Stomach (tissue), 9 donors: Measurements from ENCODE around the gene SP100. TPM values are rescaled to one million over a fixed set of nuclear protein-coding genes. Genes with fewer than 3 reads are reported as not detected.

Source experiments
- DNase-seq, 2 donors: peaks; one replicate each; pipeline versions ENCODE4 v3.0.0 to v3.0.0-alpha.2; 2013 to 2019
- H3K27ac ChIP-seq, 5 donors: fragments of 200-600 bp in 4 of 5; sonication (generic) in 4 of 5; one replicate each; pipeline ENCODE4 v1.5.1; 2013 to 2019; ENCODE audit warnings: mild to moderate bottlenecking in 1 of 5, moderate library complexity in 1 of 5
- H3K27me3 ChIP-seq, 3 donors: fragments of 200-600 bp; sonication (generic); one replicate each; pipeline ENCODE4 v1.5.1; 2017 to 2019; ENCODE audit warnings: mixed run types in 1 of 3
- H3K36me3 ChIP-seq, 4 donors: fragments of 200-600 bp; sonication (generic); 1 replicate in 3 of 4; 2 replicates in 1 of 4; pipeline ENCODE4 v1.5.1; 2016 to 2019
- H3K4me1 ChIP-seq, 4 donors: fragments of 200-600 bp; sonication (generic); one replicate each; pipeline ENCODE4 v1.5.1; 2016 to 2019
- H3K4me3 ChIP-seq, 4 donors: fragments of 200-600 bp; sonication (generic) in 3 of 4; one replicate each; pipeline ENCODE4 v1.5.1; 2016 to 2019; ENCODE audit warnings: mild to moderate bottlenecking in 1 of 4
- H3K9me3 ChIP-seq, 4 donors: fragments of 200-600 bp; sonication (generic); one replicate each; pipeline ENCODE4 v1.5.1; 2016 to 2019
- EP300 ChIP-seq: sonication (generic); formaldehyde crosslinking; IDR thresholded peaks from one replicate; pipeline ENCODE4 v1.6.1; 2017; ENCODE audit warnings: antibody characterized with exemption
- POLR2A ChIP-seq, 4 donors: fragments of 450-650 bp; IDR thresholded peaks; one replicate each; pipeline ENCODE4 v1.6.1; 2016; ENCODE audit warnings: antibody characterized with exemption in 4 of 4, control low read depth in 2 of 4, mild to moderate bottlenecking in 1 of 4, moderate library complexity in 1 of 4
- POLR2AphosphoS5 ChIP-seq, 3 donors: sonication (generic); formaldehyde crosslinking; IDR thresholded peaks; one replicate each; pipeline ENCODE4 v1.6.1; 2016; ENCODE audit warnings: antibody characterized with exemption in 3 of 3
- WGBS, 5 donors: extraction: QIAGEN DNeasy Blood & Tissue Kit in 3 of 5; methylation state at CpG; one replicate each; pipeline versions ENCODE4 v1.1.5 to v1.1.7; 2013 to 2018; 5-methylcytosine and 5-hydroxymethylcytosine counted together
- intact Hi-C: fragments of 100-400 bp; cut with DNase I; formaldehyde crosslinking; loops from one replicate; pipeline ENCODE4 v1.15.1; 2023; ENCODE audit warnings: low total_unique reads
- polyA plus RNA-seq, 3 donors: library from polyadenylated mRNA; stranded (reverse); fragments of 200-250 nt; gene quantifications; one replicate each; pipeline ENCODE4 v1.2.3, GENCODE V29; 2013
- total RNA-seq, 5 donors: library from RNA; depleted of rRNA; stranded (reverse); fragments of >200 nt; gene quantifications; one replicate each; pipeline versions ENCODE4 v1.1.0 to v1.2.3, GENCODE V29; 2014 to 2016
- TF ChIP-seq, protein P1 (sequence below), 7 experiments: fragments of 450-650 bp in 4 of 7; fragments of 200-600 bp in 3 of 7; sonication (generic) in 3 of 7; IDR thresholded peaks; one replicate each; pipeline ENCODE4 v1.5.1; 2016 to 2019; ENCODE audit warnings: antibody characterized with exemption in 7 of 7, control low read depth in 2 of 7, mild to moderate bottlenecking in 1 of 7
- donor health status: healthy with polysubstance abuse.
- donor health status: Bipolar disorder and iron deficiency.
- donor health status: healthy.

Gene SP100
- total and polyA plus RNA-seq, 8 donors = 11.0 to 168 (median 67.6) TPM

- TF ChIP-seq EP300 (no peak), POLR2AphosphoS5 (IDR thresholded peaks at IDR 0.05) (no peak), POLR2A (IDR thresholded peaks at IDR 0.05) (no peak)
- TF ChIP-seq, protein P1, sequence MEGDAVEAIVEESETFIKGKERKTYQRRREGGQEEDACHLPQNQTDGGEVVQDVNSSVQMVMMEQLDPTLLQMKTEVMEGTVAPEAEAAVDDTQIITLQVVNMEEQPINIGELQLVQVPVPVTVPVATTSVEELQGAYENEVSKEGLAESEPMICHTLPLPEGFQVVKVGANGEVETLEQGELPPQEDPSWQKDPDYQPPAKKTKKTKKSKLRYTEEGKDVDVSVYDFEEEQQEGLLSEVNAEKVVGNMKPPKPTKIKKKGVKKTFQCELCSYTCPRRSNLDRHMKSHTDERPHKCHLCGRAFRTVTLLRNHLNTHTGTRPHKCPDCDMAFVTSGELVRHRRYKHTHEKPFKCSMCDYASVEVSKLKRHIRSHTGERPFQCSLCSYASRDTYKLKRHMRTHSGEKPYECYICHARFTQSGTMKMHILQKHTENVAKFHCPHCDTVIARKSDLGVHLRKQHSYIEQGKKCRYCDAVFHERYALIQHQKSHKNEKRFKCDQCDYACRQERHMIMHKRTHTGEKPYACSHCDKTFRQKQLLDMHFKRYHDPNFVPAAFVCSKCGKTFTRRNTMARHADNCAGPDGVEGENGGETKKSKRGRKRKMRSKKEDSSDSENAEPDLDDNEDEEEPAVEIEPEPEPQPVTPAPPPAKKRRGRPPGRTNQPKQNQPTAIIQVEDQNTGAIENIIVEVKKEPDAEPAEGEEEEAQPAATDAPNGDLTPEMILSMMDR (IDR thresholded peaks at IDR 0.05) = no peak
- Histone ChIP-seq H3K36me3 (peaks cover 0 to 9% (median 2%) of the 10 kb centered on the region in 4 donors), H3K27me3 (no peaks in the 10 kb centered on the region), H3K4me1 (no peaks in the 10 kb centered on the region), H3K27ac (no peak overlapping the region), H3K9me3 (peaks cover 4 to 70% (median 44%) of the 10 kb centered on the region in 4 donors), H3K4me3 (no peak overlapping the region)
- no peak for DNase-seq
- intact Hi-C loops = no loop called here
- 91 to 100% (median 94%) methylated on average over 3 of the region's 3 CpGs for WGBS, 5 donors
Measured at GRCh38 chr2:230525682-230526081, 109.7 kb downstream of the SP100 start.

- H3K27ac ChIP-seq = no peak overlapping the region
- peaks cover 0 to 39% (median 32%) of the 10 kb centered on the region in 4 donors for H3K36me3 ChIP-seq
- WGBS, 5 donors = 74 to 87% (median 83%) methylated on average over 4 of the region's 4 CpGs
- H3K27me3 ChIP-seq = no peaks in the 10 kb centered on the region
- H3K9me3 ChIP-seq = peaks cover 0 to 9% (median 3%) of the 10 kb centered on the region in 4 donors
- intact Hi-C loops = no loop called here
- no peaks in the 10 kb centered on the region for H3K4me1 ChIP-seq
- TF ChIP-seq POLR2AphosphoS5 (IDR thresholded peaks at IDR 0.05) = no peak
- TF ChIP-seq EP300 = no peak
- TF ChIP-seq, protein P1 (IDR thresholded peaks at IDR 0.05) = no peak
- no peak for TF ChIP-seq POLR2A (IDR thresholded peaks at IDR 0.05)
- DNase-seq = no peak
- H3K4me3 ChIP-seq = no peak overlapping the region
Measured at GRCh38 chr2:230537531-230537976, 121.6 kb downstream of the SP100 start.

DNA sequence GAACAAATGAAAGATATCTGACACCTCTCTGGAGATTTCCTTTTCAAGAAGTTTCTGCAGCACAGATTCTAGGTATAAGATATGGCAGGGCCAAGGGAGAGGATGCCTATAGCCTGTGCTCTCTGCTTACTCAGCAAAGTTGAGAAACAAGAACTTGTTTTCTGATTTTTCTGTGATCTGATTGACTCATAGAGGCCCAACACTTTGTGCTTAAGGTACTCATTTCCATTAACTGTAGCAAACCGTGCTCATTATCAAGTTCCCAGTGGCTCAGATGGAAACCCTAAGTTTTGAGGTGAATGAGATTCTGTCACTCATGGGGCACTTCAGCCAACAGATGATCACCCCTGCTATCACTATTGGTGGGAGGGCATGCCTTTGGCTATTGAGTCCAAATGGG is 124.3 kb downstream of the SP100 start:
- WGBS, 5 donors = 84 to 94% (median 91%) methylated on average over 1 of the region's 1 CpG
- peaks cover 3 to 62% (median 46%) of the 10 kb centered on the region in 4 donors for H3K36me3 ChIP-seq
- intact Hi-C loops = no loop called here
- H3K4me3 ChIP-seq = no peak overlapping the region
- H3K9me3 ChIP-seq = peaks cover 0 to 24% (median 12%) of the 10 kb centered on the region in 4 donors
- TF ChIP-seq EP300 = no peak
- TF ChIP-seq, protein P1 (IDR thresholded peaks at IDR 0.05) = no peak
- TF ChIP-seq POLR2A (IDR thresholded peaks at IDR 0.05) = no peak
- TF ChIP-seq POLR2AphosphoS5 (IDR thresholded peaks at IDR 0.05) = no peak
- H3K4me1 ChIP-seq = no peaks in the 10 kb centered on the region
- no peak overlapping the region for H3K27ac ChIP-seq
- H3K27me3 ChIP-seq = no peaks in the 10 kb centered on the region
- DNase-seq = no peak

GRCh38 chr2:230541934-230542380 is 126.0 kb downstream of the SP100 start:
- DNase-seq = no peak
- intact Hi-C loops = no loop called here
- 69 to 84% (median 83%) methylated on average over 3 of the region's 3 CpGs for WGBS, 5 donors
- TF ChIP-seq POLR2AphosphoS5 (IDR thresholded peaks at IDR 0.05) (no peak), EP300 (no peak), POLR2A (IDR thresholded peaks at IDR 0.05) (no peak)
- TF ChIP-seq, protein P1 (IDR thresholded peaks at IDR 0.05) = no peak
- peaks cover 0 to 24% (median 14%) of the 10 kb centered on the region in 4 donors for H3K9me3 ChIP-seq
- H3K27me3 ChIP-seq = no peaks in the 10 kb centered on the region
- no peaks in the 10 kb centered on the region for H3K4me1 ChIP-seq
- no peak overlapping the region for H3K27ac ChIP-seq
- H3K4me3 ChIP-seq = no peak overlapping the region
- H3K36me3 ChIP-seq = peaks cover 3 to 62% (median 46%) of the 10 kb centered on the region in 4 donors
